HG03571 (cell line): ENCODE measurements around the gene PGAM2.

Experiments
- ATAC-seq: cut with Tn5 transposase; IDR thresholded peaks from one replicate; pipeline ENCODE4 v1.9.1; 2021; ENCODE audit not compliant: unreplicated experiment

The PGAM2 gene

DNA sequence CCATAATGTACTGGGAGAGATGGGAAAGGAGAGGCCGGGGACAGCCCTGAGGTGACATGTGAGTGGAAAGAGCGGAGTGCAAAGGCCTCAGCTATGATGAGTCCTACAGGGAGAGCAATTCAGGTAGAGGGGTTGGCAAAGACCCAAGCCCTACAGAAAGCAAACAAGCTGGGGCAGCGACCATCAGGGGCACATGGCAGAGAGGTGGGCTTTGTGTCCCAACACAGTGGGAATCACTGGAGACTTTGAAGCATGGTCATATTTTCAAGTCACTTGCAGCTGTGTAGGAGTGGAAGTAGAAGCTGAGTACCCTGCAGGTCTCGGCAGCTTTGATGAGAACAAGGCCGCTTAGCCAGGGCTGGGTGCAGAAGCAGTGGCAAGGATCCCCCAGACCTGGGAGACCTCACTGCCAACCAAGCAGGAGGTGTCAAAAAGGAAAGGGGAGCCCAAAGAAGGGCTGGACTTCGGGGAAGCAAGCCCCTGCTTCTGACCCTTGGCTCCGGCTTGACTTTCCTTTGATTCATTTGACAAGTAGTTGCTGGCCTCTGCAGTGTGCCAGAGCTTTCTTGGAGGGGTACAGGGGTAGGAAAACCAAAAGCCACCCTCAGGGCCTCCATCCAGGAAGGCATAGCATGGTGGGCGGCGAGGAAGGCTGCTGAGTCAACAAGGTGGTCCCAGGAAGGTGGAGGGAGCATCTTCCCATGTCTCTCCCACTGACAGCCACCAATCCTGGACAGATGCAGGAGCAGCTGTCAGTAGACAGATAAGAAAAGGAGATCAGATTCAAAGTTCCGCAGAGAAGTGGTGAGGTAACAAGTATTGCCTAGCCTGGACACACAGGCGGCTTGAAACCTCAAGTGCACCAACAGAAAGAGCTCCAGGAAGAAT lies 1.9 kb upstream of the PGAM2 start:
- ATAC-seq = no peak

DNA sequence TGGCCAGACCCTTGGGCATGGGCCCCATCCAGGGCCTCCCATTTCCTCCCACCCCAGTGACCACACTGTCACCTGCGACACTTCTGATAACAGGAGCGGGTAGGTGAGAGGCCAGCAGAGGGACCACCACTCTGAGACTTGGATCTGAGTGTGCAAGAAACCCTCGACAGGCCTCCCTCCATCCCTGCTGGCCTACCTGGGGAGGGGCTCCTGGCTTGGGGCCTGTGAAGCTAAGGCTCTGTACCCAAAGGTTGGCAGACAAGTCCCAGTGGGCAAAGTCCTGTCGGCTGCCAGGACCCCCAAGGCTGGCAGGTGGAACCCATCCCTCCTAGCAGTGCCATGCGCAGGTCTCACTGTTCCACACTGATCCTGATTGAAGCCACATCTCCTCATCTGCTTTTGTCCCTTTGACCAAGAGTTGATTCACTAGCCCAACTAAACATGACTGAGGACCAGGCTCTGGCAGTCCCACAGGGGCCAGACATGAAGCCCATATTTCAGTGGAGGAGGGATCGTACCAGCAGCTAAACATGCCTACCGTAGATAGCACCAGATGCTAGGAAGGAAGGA lies 1.2 kb upstream of the PGAM2 start:
- ATAC-seq = no peak

DNA sequence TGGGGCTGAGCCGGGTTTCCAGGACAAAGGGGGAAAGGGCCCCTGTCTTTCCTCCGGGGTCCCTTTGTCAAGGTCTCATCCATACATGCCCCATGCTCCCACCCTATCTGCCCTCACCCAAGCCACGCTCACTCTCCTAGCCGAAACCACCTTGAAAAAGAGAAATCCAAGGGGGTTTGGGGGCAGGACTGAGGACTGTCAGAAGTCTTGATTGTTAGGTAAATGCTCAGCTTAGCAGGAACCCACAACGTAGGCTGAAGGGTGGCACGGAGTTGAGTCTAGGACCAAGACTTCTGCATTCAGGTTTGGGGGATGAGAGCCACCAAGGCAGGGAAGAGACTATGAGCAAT lies 719 bp upstream of the PGAM2 start:
- no peak for ATAC-seq

DNA sequence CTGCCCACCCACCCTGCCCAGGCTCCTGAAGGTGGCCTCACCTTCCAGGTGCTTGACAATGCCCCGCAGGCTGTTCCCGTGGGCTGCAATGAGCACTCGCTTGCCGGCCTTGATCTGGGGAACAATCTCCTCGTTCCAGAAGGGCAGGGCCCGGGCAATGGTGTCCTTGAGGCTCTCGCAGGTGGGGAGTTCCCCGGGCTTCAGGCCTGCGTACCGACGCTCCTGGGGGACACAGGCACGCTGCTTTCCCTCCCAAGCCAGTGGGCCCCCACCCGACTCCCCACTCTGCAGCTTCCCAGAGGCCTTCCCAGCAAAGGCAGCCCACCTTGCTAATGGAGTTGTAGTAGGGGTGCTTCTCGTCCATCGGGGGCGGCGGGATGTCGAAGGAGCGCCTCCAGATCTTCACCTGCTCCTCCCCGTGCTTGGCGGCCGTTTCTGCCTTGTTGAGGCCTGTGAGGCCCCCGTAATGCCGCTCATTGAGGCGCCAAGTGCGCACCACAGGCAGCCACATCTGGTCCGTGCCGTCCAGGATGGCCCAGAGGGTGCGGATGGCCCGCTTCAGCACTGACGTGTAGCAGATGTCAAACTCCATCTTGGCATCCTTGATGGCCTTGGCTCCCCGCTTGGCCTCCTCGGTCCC lies 456 bp downstream of the PGAM2 start:
- ATAC-seq = no peak

DNA sequence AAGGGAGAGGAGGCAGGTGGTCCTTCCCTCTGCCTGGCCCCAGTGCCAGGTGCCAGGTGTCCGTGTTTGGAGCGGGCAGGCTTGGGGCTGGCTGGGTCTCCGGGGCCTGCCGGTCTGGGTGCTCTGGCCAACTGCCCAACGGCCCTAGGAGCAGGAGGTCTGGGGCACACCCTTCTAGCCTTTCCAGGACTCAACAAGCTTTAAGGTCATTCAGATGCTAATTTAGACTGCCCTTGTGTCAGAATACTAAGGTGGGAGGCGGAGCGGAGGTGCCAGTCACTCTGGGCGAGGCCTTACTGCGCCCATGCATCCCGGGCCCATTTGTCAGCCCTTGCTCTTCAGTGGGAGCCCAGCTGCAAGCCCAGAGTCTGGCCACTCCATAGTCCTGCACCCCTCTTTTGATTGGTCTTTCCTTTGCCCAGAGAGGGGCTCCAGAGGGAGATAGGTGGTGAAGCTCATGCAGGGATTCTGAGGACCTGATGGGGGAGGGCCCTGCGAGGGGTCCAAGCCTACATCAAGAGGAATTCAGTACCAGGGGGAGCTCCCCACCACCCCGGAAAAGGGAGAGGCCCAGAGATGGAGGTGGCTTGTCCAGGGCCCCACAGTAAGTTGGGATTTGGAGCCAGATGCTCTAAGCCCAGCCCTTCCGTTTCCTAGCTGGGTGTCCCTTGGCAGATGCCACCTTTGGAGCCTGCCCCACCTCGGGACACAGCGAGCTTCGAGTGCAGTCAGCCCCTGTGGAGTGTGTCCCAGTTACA lies 1.3 kb downstream of the PGAM2 start:
- no peak for ATAC-seq

DNA sequence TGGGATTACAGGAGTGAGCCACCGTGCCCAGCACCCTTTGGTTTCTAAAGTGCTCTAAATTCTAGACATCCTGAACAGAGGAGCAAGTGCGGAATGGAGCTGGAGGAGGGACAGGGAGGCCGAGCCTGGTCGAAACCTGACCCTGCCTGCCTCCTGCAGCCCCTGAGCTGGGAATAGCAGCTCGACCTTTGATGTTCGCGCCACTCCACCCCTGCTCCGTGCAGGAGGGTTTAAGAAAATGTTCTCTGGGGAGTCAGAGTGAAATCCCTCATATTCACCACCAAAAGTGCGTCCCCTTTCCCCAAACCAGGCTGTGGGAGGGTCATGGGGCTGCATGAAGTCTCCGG lies 1.8 kb downstream of the PGAM2 start:
- no peak for ATAC-seq

DNA sequence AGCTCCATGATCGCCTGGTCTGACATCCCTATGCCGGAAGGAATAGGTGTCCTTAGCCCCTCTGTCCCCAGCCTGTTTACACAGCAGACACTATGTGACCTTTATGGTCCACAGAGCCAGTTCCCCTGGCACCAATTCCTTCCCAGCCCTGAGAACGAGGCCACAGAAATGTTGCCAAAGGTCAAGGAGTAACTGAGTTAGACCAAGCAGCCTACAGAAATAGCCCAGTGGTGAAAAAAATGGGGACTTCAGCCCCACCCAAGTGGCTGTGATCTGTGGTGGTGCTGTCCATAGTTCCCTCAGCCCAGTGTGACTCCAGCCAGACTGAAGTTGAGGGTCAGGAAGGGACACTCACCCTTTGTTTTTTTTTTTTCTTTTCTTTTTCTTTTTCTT lies 2.5 kb downstream of the PGAM2 start:
- no peak for ATAC-seq

DNA sequence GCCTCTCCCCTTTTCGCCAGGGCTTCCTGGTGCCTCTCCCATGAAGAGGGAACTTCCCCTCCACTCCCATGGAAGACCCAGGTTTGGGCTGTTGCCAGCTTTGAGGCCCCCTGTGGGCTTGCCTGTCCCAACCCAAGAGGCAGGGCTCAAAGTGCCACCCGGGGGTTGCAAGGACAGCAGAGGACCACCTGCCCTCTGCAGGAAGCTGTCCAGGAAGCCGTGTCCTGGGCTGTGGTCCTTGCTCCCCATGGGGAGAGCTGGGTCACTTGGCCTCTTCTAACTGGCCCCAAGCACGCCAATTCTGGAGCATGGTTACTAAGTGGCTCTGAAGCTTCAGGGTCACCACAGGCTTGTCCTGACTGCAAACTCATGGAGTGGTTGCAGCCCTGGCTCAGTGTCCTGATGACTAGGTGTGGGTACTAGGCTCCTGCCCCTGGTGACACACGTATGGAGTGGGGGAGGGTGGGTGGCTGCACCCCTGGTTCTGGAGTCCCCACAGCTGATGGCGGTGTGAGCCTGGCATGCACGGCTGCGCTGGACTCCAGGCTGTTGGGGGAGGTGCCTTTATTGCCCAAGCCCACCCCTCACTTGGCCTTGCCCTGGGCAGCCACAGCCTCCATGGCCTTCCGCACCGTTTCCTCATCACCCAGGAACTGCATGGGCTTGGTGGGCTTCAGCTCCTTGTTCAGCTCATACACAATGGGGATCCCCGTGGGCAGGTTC lies 3.0 kb downstream of the PGAM2 start:
- no peak for ATAC-seq

- ATAC-seq = no peak
Measured at GRCh38 chr7:44061645-44062179, 3.7 kb downstream of the PGAM2 start.

- no peak for ATAC-seq
Measured at GRCh38 chr7:44060948-44061644, 4.3 kb downstream of the PGAM2 start.

GRCh38 chr7:44060091-44060947 lies 5.0 kb downstream of the PGAM2 start:
- ATAC-seq = no peak

- ATAC-seq = no peak
Measured at GRCh38 chr7:44059219-44060090, 5.9 kb downstream of the PGAM2 start.

DNA sequence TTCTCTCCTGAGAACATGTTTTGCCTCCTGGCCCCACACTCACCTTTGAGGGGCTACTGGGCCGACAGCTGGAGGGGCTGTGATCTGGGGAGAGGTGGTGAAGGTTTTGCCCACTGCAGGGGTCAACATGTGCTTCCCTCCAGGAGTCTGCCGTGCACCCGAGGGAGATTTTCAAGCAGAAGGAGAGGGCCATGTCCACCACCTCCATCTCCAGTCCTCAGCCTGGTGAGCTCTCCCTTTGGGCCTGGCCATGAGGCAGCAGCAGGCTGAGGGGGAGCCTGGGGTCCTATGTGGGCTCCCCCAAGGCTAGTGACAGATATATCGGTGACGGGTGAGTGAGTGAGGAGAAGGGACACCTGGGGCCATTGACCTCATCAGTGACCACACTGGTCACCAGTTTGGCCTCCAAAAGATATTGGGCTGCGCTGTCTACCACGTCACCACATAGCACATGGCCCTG lies 6.6 kb downstream of the PGAM2 start:
- ATAC-seq = no peak

- no peak for ATAC-seq
Measured at GRCh38 chr7:44057849-44058758, 7.3 kb downstream of the PGAM2 start.

- no peak for ATAC-seq
Measured at GRCh38 chr7:44057181-44057848, 8.1 kb downstream of the PGAM2 start.

GRCh38 chr7:44056681-44057080 lies 8.7 kb downstream of the PGAM2 start:
- no peak for ATAC-seq
